T-cell (primary cell): ENCODE measurements around the gene CAPN13. TPM values are rescaled to one million over a fixed set of nuclear protein-coding genes. Genes with fewer than 3 reads are reported as not detected.

ENCODE experiments used
- ATAC-seq, 4 experiments: fragments of 200-7000 bp in 3 of 4; fragments of 150-1000 bp in 1 of 4; cut with Tn5 transposase; replicated peaks in 1 of 4; 1 replicate in 3 of 4; 2 replicates in 1 of 4; pipeline ENCODE4 v1.10.0; 2021; ENCODE audit warnings: moderate library complexity in 3 of 4, mild to moderate bottlenecking in 2 of 4, moderate number of reproducible peaks in 1 of 4
- CTCF ChIA-PET, 2 donors: fragments of 300-600 bp; sonication (Branson Sonifier 250); formaldehyde crosslinking; loops; one replicate each; lab custom pipeline; 2022; ENCODE audit warnings: antibody characterized with exemption in 2 of 2; lab: Charles Lee
- POLR2A ChIA-PET, 2 donors: fragments of 300-600 bp; sonication (Branson Sonifier 250); formaldehyde crosslinking; loops; one replicate each; lab custom pipeline; 2022; ENCODE audit warnings: antibody characterized with exemption in 2 of 2; lab: Charles Lee
- DNase-seq, 35 experiments: peaks; one replicate each; pipeline versions ENCODE4 v3.0.0 to v3.0.0-alpha.2; 2013 to 2023
- H3K27ac ChIP-seq: one replicate; pipeline ENCODE4 v1.5.1; 2013; ENCODE audit warnings: low read length
- H3K27me3 ChIP-seq, 2 experiments: replicated peaks in 1 of 2; 1 replicate in 1 of 2; 2 replicates in 1 of 2; pipeline versions ENCODE4 v1.6.1 to v1.7.0; 2013; ENCODE audit warnings: low read length in 1 of 2, mixed read lengths in 1 of 2; ENCODE audit not compliant: control insufficient read depth in 2 of 2, insufficient read depth in 2 of 2; ENCODE audit errors: extremely low read depth in 1 of 2
- H3K36me3 ChIP-seq, 2 donors: 1 replicate in 1 of 2; 2 replicates in 1 of 2; pipeline versions ENCODE4 v1.6.1 to v1.7.0; 2013; ENCODE audit warnings: low read length in 1 of 2; ENCODE audit not compliant: control insufficient read depth in 2 of 2, insufficient read depth in 1 of 2; ENCODE audit errors: extremely low read depth in 1 of 2
- H3K4me1 ChIP-seq, 2 experiments: 1 replicate in 1 of 2; 2 replicates in 1 of 2; pipeline versions ENCODE4 v1.6.1 to v1.7.0; 2013; ENCODE audit warnings: low read length in 2 of 2, mixed read lengths in 1 of 2; ENCODE audit not compliant: insufficient read depth in 2 of 2, control insufficient read depth in 1 of 2; ENCODE audit errors: extremely low read depth in 1 of 2
- H3K4me3 ChIP-seq, 2 donors: 1 replicate in 1 of 2; 2 replicates in 1 of 2; pipeline versions ENCODE4 v1.5.1 to v1.7.0; 2013; ENCODE audit warnings: mild to moderate bottlenecking in 2 of 2, low read length in 1 of 2, moderate library complexity in 1 of 2; ENCODE audit not compliant: control insufficient read depth in 1 of 2; ENCODE audit errors: extremely low read depth in 1 of 2
- H3K9me3 ChIP-seq: 2 replicates; pipeline ENCODE4 v1.7.0; 2013
- H3K27ac Mint-ChIP-seq, 2 donors: one replicate each; pipeline ENCODE4 v1.8.0; 2020 to 2021; ENCODE audit warnings: mild to moderate bottlenecking in 2 of 2, mixed read lengths in 2 of 2
- H3K27me3 Mint-ChIP-seq, 2 donors: one replicate each; pipeline ENCODE4 v1.8.0; 2021 to 2022; ENCODE audit warnings: mixed read lengths in 2 of 2
- H3K36me3 Mint-ChIP-seq: one replicate; pipeline ENCODE4 v1.8.0; 2021; ENCODE audit warnings: mixed read lengths
- H3K4me1 Mint-ChIP-seq, 3 donors: one replicate each; pipeline ENCODE4 v1.8.0; 2020 to 2022; ENCODE audit warnings: mixed read lengths in 3 of 3, mild to moderate bottlenecking in 1 of 3
- H3K4me3 Mint-ChIP-seq, 3 donors: one replicate each; pipeline ENCODE4 v1.8.0; 2020 to 2022; ENCODE audit warnings: mild to moderate bottlenecking in 3 of 3, mixed read lengths in 3 of 3, moderate library complexity in 3 of 3
- H3K9me3 Mint-ChIP-seq, 3 donors: one replicate each; pipeline ENCODE4 v1.8.0; 2020 to 2022; ENCODE audit warnings: mixed read lengths in 3 of 3
- WGBS: methylation state at CpG from one replicate; pipeline ENCODE4 v1.1.5; 2013; ENCODE audit warnings: missing lambda C conversion rate; ENCODE audit not compliant: insufficient coverage; 5-methylcytosine and 5-hydroxymethylcytosine counted together
- total RNA-seq, 35 experiments: library from RNA in 6 of 35; stranded (reverse) in 6 of 35; fragments of 120-200 nt in 1 of 35; gene quantifications; one replicate each; pipeline versions ENCODE4 v1.2.1 to v1.2.4 and lab custom pipeline; 2013 to 2026

CAPN13 gene
- total RNA-seq, 5 donors from 2014 or later (not counting 1 experiment from before 2014, with no cell fraction given), result 0.16 TPM; not detected in 4

GRCh38 chr2:30710461-30710860 is 96.8 kb downstream of the CAPN13 start:
- Histone ChIP-seq H3K4me1 (peaks cover 0 to 14% of the 10 kb centered on the region in 2 experiments), H3K9me3 (no peaks in the 10 kb centered on the region), H3K36me3 (no peaks in the 10 kb centered on the region), H3K27ac (no peak overlapping the region), H3K27me3 (peaks cover 0 to 25% of the 10 kb centered on the region in 2 experiments), H3K4me3 (no peak overlapping the region)
- Mint-ChIP-seq H3K36me3 (no peaks in the 10 kb centered on the region), H3K27me3 (peaks cover 0 to 2% of the 10 kb centered on the region in 2 donors), H3K9me3 (no peaks in the 10 kb centered on the region), H3K4me3 (no peak overlapping the region), H3K4me1 (peaks cover 0 to 5% (median 5%) of the 10 kb centered on the region in 3 donors), H3K27ac (no peak overlapping the region)
- CTCF ChIA-PET, result interaction anchor here (0.5 to 12.7 kb wide), 28 partner anchors 9 to 624 kb away, joined by 3 to 339 read pairs (median 4); partner anchors contain the start of gene YPEL5 (in 1 of the 2)
- POLR2A ChIA-PET, result interaction anchor here in 1 of 2 donors (0.6 kb wide), 1 partner anchor 98 kb away, joined by 3 read pairs; no protein-coding TSS in a partner anchor
- ATAC-seq (no peak), DNase-seq (no peak)
- 100% methylated on average over 2 of the region's 6 CpGs for WGBS

GRCh38 chr2:30710016-30710415 is 97.2 kb downstream of the CAPN13 start:
- no peak overlapping the region for H3K4me3 ChIP-seq
- H3K4me1 ChIP-seq, result peaks cover 0 to 14% of the 10 kb centered on the region in 2 experiments
- Mint-ChIP-seq H3K27ac (no peak overlapping the region), H3K4me3 (no peak overlapping the region), H3K4me1 (peaks cover 0 to 5% (median 5%) of the 10 kb centered on the region in 3 donors), H3K9me3 (no peaks in the 10 kb centered on the region), H3K27me3 (peaks cover 0 to 2% of the 10 kb centered on the region in 2 donors), H3K36me3 (no peaks in the 10 kb centered on the region)
- DNase-seq (no peak), ATAC-seq (no peak)
- no peak overlapping the region for H3K27ac ChIP-seq
- peaks cover 0 to 30% of the 10 kb centered on the region in 2 experiments for H3K27me3 ChIP-seq
- ChIA-PET POLR2A (no interaction called here), CTCF (interaction anchor here (0.5 to 12.7 kb wide), 16 partner anchors 14 to 624 kb away, joined by 3 to 339 read pairs (median 4); no protein-coding TSS in a partner anchor)
- WGBS, result 82% methylated on average over 3 of the region's 4 CpGs
- H3K9me3 ChIP-seq, result no peaks in the 10 kb centered on the region
- no peaks in the 10 kb centered on the region for H3K36me3 ChIP-seq

GRCh38 chr2:30709516-30709915 is 97.7 kb downstream of the CAPN13 start:
- Mint-ChIP-seq H3K4me1 (peaks cover 0 to 5% (median 5%) of the 10 kb centered on the region in 3 donors), H3K27ac (no peak overlapping the region), H3K27me3 (peaks cover 0 to 2% of the 10 kb centered on the region in 2 donors), H3K9me3 (no peaks in the 10 kb centered on the region), H3K36me3 (no peaks in the 10 kb centered on the region), H3K4me3 (no peak overlapping the region)
- peaks cover 0 to 30% of the 10 kb centered on the region in 2 experiments for H3K27me3 ChIP-seq
- H3K9me3 ChIP-seq, result no peaks in the 10 kb centered on the region
- peaks cover 0 to 12% of the 10 kb centered on the region in 2 experiments for H3K4me1 ChIP-seq
- WGBS, result 97% methylated on average over 6 of the region's 8 CpGs
- ChIA-PET POLR2A (no interaction called here), CTCF (interaction anchor here (0.5 to 12.7 kb wide), 14 partner anchors 12 to 814 kb away, joined by 3 to 339 read pairs (median 4); no protein-coding TSS in a partner anchor)
- H3K27ac ChIP-seq, result no peak overlapping the region
- ATAC-seq (no peak), DNase-seq (no peak)
- no peaks in the 10 kb centered on the region for H3K36me3 ChIP-seq
- no peak overlapping the region for H3K4me3 ChIP-seq

- no peaks in the 10 kb centered on the region for H3K36me3 Mint-ChIP-seq
- ChIA-PET CTCF (interaction anchor here (0.5 to 12.7 kb wide), 14 partner anchors 13 to 814 kb away, joined by 3 to 339 read pairs (median 4); no protein-coding TSS in a partner anchor), POLR2A (no interaction called here)
- Histone ChIP-seq H3K36me3 (no peaks in the 10 kb centered on the region), H3K4me1 (peaks cover 0 to 6% of the 10 kb centered on the region in 2 experiments), H3K27ac (no peak overlapping the region), H3K27me3 (peaks cover 0 to 30% of the 10 kb centered on the region in 2 experiments), H3K4me3 (no peak overlapping the region), H3K9me3 (no peaks in the 10 kb centered on the region)
- WGBS, result 80% methylated on average over 5 of the region's 10 CpGs
- H3K4me3 Mint-ChIP-seq, result no peak overlapping the region
- no peak overlapping the region for H3K27ac Mint-ChIP-seq
- H3K4me1 Mint-ChIP-seq, result peaks cover 0 to 3% (median 2%) of the 10 kb centered on the region in 3 donors
- DNase-seq (peak in 1 of 35 experiments; percentile 19), ATAC-seq (no peak)
- peaks cover 0 to 3% (median 0%) of the 10 kb centered on the region in 3 donors for H3K9me3 Mint-ChIP-seq
- H3K27me3 Mint-ChIP-seq, result peaks cover 0 to 2% of the 10 kb centered on the region in 2 donors
These were observed 98.6 kb downstream of the CAPN13 start for GRCh38 chr2:30708491-30709290.

GRCh38 chr2:30707304-30707903 is 99.8 kb downstream of the CAPN13 start:
- DNase-seq (no peak), ATAC-seq (no peak)
- no peaks in the 10 kb centered on the region for H3K9me3 ChIP-seq
- peaks cover 3% of the 10 kb centered on the region for H3K36me3 Mint-ChIP-seq
- WGBS, result 83% methylated on average over 3 of the region's 8 CpGs
- POLR2A ChIA-PET, result interaction anchor here (0.6 kb wide), 2 partner anchors 205 to 551 kb away, joined by 3 read pairs; no protein-coding TSS in a partner anchor
- H3K4me1 Mint-ChIP-seq, result peaks cover 0 to 3% (median 0%) of the 10 kb centered on the region in 3 donors
- H3K9me3 Mint-ChIP-seq, result peaks cover 3 to 14% (median 12%) of the 10 kb centered on the region in 3 donors
- H3K27ac Mint-ChIP-seq, result no peak overlapping the region
- H3K27me3 ChIP-seq, result peaks cover 0 to 30% of the 10 kb centered on the region in 2 experiments
- no peak overlapping the region for H3K27ac ChIP-seq
- H3K4me3 ChIP-seq, result no peak overlapping the region
- H3K4me3 Mint-ChIP-seq, result no peak overlapping the region
- H3K36me3 ChIP-seq, result no peaks in the 10 kb centered on the region
- CTCF ChIA-PET, result interaction anchor here (0.6 to 12.7 kb wide), 15 partner anchors 15 to 1752 kb away, joined by 3 to 339 read pairs (median 3); no protein-coding TSS in a partner anchor
- peaks cover 0 to 2% of the 10 kb centered on the region in 2 donors for H3K27me3 Mint-ChIP-seq
- peaks cover 0 to 6% of the 10 kb centered on the region in 2 experiments for H3K4me1 ChIP-seq
